Measurements from ENCODE around the gene FRMD3.

- no peak for TF ChIP-seq POLR2A (IDR thresholded peaks at IDR 0.05)
- TF ChIP-seq CTCF (IDR thresholded peaks at IDR 0.05), result no peak
These were observed 257.4 kb downstream of the FRMD3 start for GRCh38 chr9:83280790-83281189.
